Type B pancreatic cell (in vitro differentiated cells): ENCODE results near the gene POU4F1. TPM values are rescaled to one million over a fixed set of nuclear protein-coding genes. Genes with fewer than 3 reads are reported as not detected.

Experiments used
- DNase-seq: peaks from one replicate; pipeline ENCODE4 v3.0.0; 2021; ENCODE audit warnings: mixed read lengths; ENCODE audit not compliant: unreplicated experiment; ENCODE audit errors: extremely low spot score
- H3K27ac Mint-ChIP-seq: 2 replicates; pipeline ENCODE4 v1.8.0; 2021; ENCODE audit warnings: mild to moderate bottlenecking, mixed read lengths
- H3K27me3 Mint-ChIP-seq: 2 replicates; pipeline ENCODE4 v1.8.0; 2021; ENCODE audit warnings: mixed read lengths
- H3K36me3 Mint-ChIP-seq: 2 replicates; pipeline ENCODE4 v1.8.0; 2021; ENCODE audit warnings: mixed read lengths
- H3K4me1 Mint-ChIP-seq: one replicate; pipeline ENCODE4 v1.8.0; 2021; ENCODE audit warnings: mixed read lengths; ENCODE audit not compliant: unreplicated experiment
- H3K4me3 Mint-ChIP-seq: 2 replicates; pipeline ENCODE4 v1.8.0; 2021; ENCODE audit warnings: mild to moderate bottlenecking, mixed read lengths
- H3K9me3 Mint-ChIP-seq: 2 replicates; pipeline ENCODE4 v1.8.0; 2021; ENCODE audit warnings: mixed read lengths
- CTCF ChIP-seq: fragments of 200-600 bp; sonication (generic); conservative IDR thresholded peaks from 2 replicates; pipeline ENCODE4 v1.5.0; 2021; ENCODE audit warnings: antibody characterized with exemption, mild to moderate bottlenecking
- total RNA-seq: library from RNA; stranded (reverse); gene quantifications from 2 replicates; pipeline ENCODE4 v1.2.1, GENCODE V29; 2021; ENCODE audit warnings: low replicate concordance

POU4F1 gene
- total RNA-seq, 1 donor from 2014 or later = 5.4 TPM

- H3K4me1 Mint-ChIP-seq = no peaks in the 10 kb centered on the region
- no peak overlapping the region for H3K27ac Mint-ChIP-seq
- no peak for DNase-seq
- H3K4me3 Mint-ChIP-seq = no peak overlapping the region
- H3K36me3 Mint-ChIP-seq = peaks cover 32% of the 10 kb centered on the region
- no peaks in the 10 kb centered on the region for H3K9me3 Mint-ChIP-seq
- no peaks in the 10 kb centered on the region for H3K27me3 Mint-ChIP-seq
- no peak for TF ChIP-seq CTCF
Observed at GRCh38 chr13:78620936-78621470, 17.7 kb upstream of the POU4F1 start.

GRCh38 chr13:78618411-78618810 is 15.1 kb upstream of the POU4F1 start:
- Mint-ChIP-seq H3K4me1 (no peaks in the 10 kb centered on the region), H3K36me3 (peaks cover 37% of the 10 kb centered on the region)

GRCh38 chr13:78611040-78611439 is 7.7 kb upstream of the POU4F1 start:
- no peak overlapping the region for H3K27ac Mint-ChIP-seq
- H3K36me3 Mint-ChIP-seq = peaks cover 13% of the 10 kb centered on the region
- H3K9me3 Mint-ChIP-seq = no peaks in the 10 kb centered on the region
- H3K27me3 Mint-ChIP-seq = peaks cover 74% of the 10 kb centered on the region
- no peak for TF ChIP-seq CTCF
- DNase-seq = no peak
- H3K4me3 Mint-ChIP-seq = peak overlapping the region; percentile 51
- H3K4me1 Mint-ChIP-seq = peaks cover 12% of the 10 kb centered on the region

More at GRCh38 chr13:78618411-78618810, 15.1 kb upstream of the POU4F1 start:
- Mint-ChIP-seq H3K27me3 (peaks cover 3% of the 10 kb centered on the region), H3K9me3 (no peaks in the 10 kb centered on the region), H3K4me3 (no peak overlapping the region), H3K27ac (no peak overlapping the region)
- DNase-seq = no peak
- TF ChIP-seq CTCF = no peak

- Mint-ChIP-seq H3K9me3 (no peaks in the 10 kb centered on the region), H3K27ac (no peak overlapping the region), H3K4me3 (peak overlapping the region; percentile 82), H3K27me3 (peaks cover 80% of the 10 kb centered on the region), H3K4me1 (peaks cover 12% of the 10 kb centered on the region), H3K36me3 (peaks cover 9% of the 10 kb centered on the region)
- TF ChIP-seq CTCF = no peak
- DNase-seq = no peak
Observed at GRCh38 chr13:78610381-78610883, 7.1 kb upstream of the POU4F1 start.

GRCh38 chr13:78609464-78610205 is 6.3 kb upstream of the POU4F1 start:
- TF ChIP-seq CTCF = no peak
- Mint-ChIP-seq H3K4me3 (peak overlapping the region; percentile 82), H3K36me3 (peaks cover 5% of the 10 kb centered on the region), H3K9me3 (no peaks in the 10 kb centered on the region), H3K27ac (peak overlapping the region; percentile 4), H3K4me1 (peaks cover 16% of the 10 kb centered on the region), H3K27me3 (peaks cover 88% of the 10 kb centered on the region)
- no peak for DNase-seq
